Thyroid gland (tissue), 4 donors: ENCODE results near the gene GNB2. TPM values are rescaled to one million over a fixed set of nuclear protein-coding genes. Genes with fewer than 3 reads are reported as not detected.
A peak's percentile ranks its signal among the peaks of the same experiment; 100 is the strongest.

ENCODE experiments used
- DNase-seq, 2 donors: peaks; one replicate each; pipeline ENCODE4 v3.0.0-alpha.2; 2019
- H3K27ac ChIP-seq, 3 donors: fragments of 200-600 bp; sonication (generic); 1 replicate in 2 of 3; 2 replicates in 1 of 3; pipeline ENCODE4 v1.5.1; 2016 to 2019; ENCODE audit warnings: mild to moderate bottlenecking in 1 of 3, moderate library complexity in 1 of 3
- H3K27me3 ChIP-seq: fragments of 200-600 bp; sonication (generic); one replicate; pipeline ENCODE4 v1.5.1; 2019
- H3K36me3 ChIP-seq, 2 donors: fragments of 200-600 bp; sonication (generic); one replicate each; pipeline ENCODE4 v1.5.1; 2016 to 2019
- H3K4me1 ChIP-seq, 2 donors: fragments of 200-600 bp; sonication (generic); one replicate each; pipeline ENCODE4 v1.5.1; 2017 to 2019
- H3K4me3 ChIP-seq, 3 donors: fragments of 200-600 bp; sonication (generic); replicated peaks in 1 of 3; 1 replicate in 2 of 3; 2 replicates in 1 of 3; pipeline ENCODE4 v1.5.1; 2016; ENCODE audit warnings: mild to moderate bottlenecking in 1 of 3
- H3K9me3 ChIP-seq: fragments of 200-600 bp; sonication (generic); one replicate; pipeline ENCODE4 v1.5.1; 2017
- POLR2A ChIP-seq, 2 donors: fragments of 450-650 bp; IDR thresholded peaks; one replicate each; pipeline ENCODE4 v1.6.1; 2017; ENCODE audit warnings: antibody characterized with exemption in 2 of 2, mild to moderate bottlenecking in 2 of 2, moderate library complexity in 1 of 2
- WGBS, 2 donors: methylation state at CpG; one replicate each; pipeline ENCODE4 v1.1.5; 2017; 5-methylcytosine and 5-hydroxymethylcytosine counted together
- intact Hi-C: fragments of 100-400 bp; cut with DNase I; formaldehyde crosslinking; loops from one replicate; pipeline ENCODE4 v1.15.1; 2023
- total RNA-seq, 4 donors: library from RNA; depleted of rRNA; stranded (reverse); fragments of >200 nt; gene quantifications; one replicate each; pipeline ENCODE4 v1.2.3, GENCODE V29; 2016
- TF ChIP-seq, protein P1 (sequence below), 6 experiments: fragments of 200-600 bp in 3 of 6; fragments of 450-650 bp in 3 of 6; sonication (generic) in 3 of 6; IDR thresholded peaks; one replicate each; pipeline ENCODE4 v1.5.1; 2016 to 2019; ENCODE audit warnings: antibody characterized with exemption in 6 of 6, mild to moderate bottlenecking in 2 of 6, inconsistent platforms in 1 of 6, moderate library complexity in 1 of 6

The GNB2 gene
- total RNA-seq, 4 donors from 2014 or later: 168 to 221 (median 186) TPM

DNA sequence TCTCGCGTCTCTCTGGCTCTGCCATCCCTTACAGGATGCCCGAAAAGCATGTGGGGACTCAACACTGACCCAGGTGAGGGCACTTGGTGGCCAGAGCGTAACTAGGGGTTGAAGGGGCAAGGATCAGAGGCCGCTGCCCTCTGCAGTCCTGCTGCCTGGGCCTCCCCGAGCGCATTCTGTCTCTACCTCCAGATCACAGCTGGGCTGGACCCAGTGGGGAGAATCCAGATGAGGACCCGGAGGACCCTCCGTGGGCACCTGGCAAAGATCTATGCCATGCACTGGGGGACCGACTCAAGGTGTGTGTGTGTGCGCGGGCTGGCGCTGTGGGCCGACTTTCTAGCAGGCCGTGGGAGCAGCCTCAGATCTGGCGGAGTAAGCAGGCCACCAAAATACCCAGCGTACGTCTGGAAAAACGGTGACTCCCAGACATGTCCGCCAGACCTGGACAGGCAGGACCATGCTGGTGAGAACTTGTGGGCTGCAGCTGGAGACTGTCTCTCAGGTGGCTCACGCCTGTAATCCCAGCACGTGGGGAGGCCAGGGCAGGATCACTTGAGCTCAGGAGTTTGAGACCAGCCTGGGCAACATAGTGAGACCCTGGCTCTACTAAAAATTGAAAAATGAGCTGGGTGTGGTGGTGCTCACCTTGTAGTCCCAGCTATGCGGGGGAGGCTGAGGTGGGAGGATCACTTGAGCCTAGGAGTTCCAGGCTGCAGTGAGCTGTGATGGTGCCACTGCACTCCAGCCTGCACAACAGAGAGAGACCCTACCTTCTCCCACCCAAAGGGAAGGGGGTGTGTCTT is 3.2 kb downstream of the GNB2 start:
- TF ChIP-seq POLR2A (IDR thresholded peaks at IDR 0.05): no peak
- TF ChIP-seq, protein P1, sequence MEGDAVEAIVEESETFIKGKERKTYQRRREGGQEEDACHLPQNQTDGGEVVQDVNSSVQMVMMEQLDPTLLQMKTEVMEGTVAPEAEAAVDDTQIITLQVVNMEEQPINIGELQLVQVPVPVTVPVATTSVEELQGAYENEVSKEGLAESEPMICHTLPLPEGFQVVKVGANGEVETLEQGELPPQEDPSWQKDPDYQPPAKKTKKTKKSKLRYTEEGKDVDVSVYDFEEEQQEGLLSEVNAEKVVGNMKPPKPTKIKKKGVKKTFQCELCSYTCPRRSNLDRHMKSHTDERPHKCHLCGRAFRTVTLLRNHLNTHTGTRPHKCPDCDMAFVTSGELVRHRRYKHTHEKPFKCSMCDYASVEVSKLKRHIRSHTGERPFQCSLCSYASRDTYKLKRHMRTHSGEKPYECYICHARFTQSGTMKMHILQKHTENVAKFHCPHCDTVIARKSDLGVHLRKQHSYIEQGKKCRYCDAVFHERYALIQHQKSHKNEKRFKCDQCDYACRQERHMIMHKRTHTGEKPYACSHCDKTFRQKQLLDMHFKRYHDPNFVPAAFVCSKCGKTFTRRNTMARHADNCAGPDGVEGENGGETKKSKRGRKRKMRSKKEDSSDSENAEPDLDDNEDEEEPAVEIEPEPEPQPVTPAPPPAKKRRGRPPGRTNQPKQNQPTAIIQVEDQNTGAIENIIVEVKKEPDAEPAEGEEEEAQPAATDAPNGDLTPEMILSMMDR (IDR thresholded peaks at IDR 0.05): no peak
- Histone ChIP-seq H3K27ac (peak overlapping the region; percentile 28 to 95 (median 91)), H3K4me1 (peaks cover 8 to 11% of the 10 kb centered on the region in 2 donors), H3K27me3 (no peaks in the 10 kb centered on the region), H3K9me3 (no peaks in the 10 kb centered on the region), H3K36me3 (peaks cover 29 to 35% of the 10 kb centered on the region in 2 donors), H3K4me3 (no peak overlapping the region)
- no peak for DNase-seq
- WGBS, 2 donors: 81 to 90% methylated on average over 18 to 20 of the region's 23 CpGs
- intact Hi-C loops: no loop called here

GRCh38 chr7:100677308-100678267 is 4.0 kb downstream of the GNB2 start:
- intact Hi-C loops: no loop called here
- no peaks in the 10 kb centered on the region for H3K9me3 ChIP-seq
- peaks cover 37 to 42% of the 10 kb centered on the region in 2 donors for H3K36me3 ChIP-seq
- peaks cover 8 to 11% of the 10 kb centered on the region in 2 donors for H3K4me1 ChIP-seq
- no peak for TF ChIP-seq POLR2A (IDR thresholded peaks at IDR 0.05)
- TF ChIP-seq, protein P1 (IDR thresholded peaks at IDR 0.05): no peak
- H3K4me3 ChIP-seq: no peak overlapping the region
- no peak overlapping the region for H3K27ac ChIP-seq
- DNase-seq: no peak
- no peaks in the 10 kb centered on the region for H3K27me3 ChIP-seq
- whole genome bisulfite sequencing, 2 donors: 95 to 96% methylated on average over 22 to 28 of the region's 36 CpGs

DNA sequence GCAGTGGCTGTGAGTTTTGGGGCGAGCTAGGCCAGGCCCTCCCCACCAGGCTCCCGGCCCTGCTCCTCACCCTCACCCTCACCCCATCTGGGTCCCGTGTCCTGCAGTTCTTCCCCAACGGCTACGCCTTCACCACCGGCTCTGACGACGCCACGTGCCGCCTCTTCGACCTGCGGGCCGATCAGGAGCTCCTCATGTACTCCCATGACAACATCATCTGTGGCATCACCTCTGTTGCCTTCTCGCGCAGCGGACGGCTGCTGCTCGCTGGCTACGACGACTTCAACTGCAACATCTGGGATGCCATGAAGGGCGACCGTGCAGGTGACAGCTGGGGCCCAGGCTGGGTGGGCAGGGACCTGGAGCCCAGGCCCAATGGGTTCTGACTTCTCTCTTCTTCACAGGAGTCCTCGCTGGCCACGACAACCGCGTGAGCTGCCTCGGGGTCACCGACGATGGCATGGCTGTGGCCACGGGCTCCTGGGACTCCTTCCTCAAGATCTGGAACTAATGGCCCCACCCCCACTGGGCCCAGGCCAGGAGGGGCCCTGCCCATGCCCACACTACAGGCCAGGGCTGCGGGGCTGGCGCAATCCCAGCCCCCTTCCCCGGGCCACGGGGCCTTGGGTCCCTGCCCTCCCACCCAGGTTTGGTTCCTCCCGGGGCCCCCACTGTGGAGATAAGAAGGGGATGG is 4.9 kb downstream of the GNB2 start:
- Histone ChIP-seq H3K36me3 (peaks cover 45 to 50% of the 10 kb centered on the region in 2 donors), H3K4me3 (no peak overlapping the region), H3K27me3 (no peaks in the 10 kb centered on the region), H3K27ac (no peak overlapping the region), H3K4me1 (peaks cover 8% of the 10 kb centered on the region in 2 donors), H3K9me3 (no peaks in the 10 kb centered on the region)
- TF ChIP-seq, protein P1 (IDR thresholded peaks at IDR 0.05): no peak
- no peak for TF ChIP-seq POLR2A (IDR thresholded peaks at IDR 0.05)
- WGBS, 2 donors: 80 to 88% methylated on average over 25 to 34 of the region's 35 CpGs
- no peak for DNase-seq
- intact Hi-C loops: no loop called here

GRCh38 chr7:100679129-100679926 is 5.8 kb downstream of the GNB2 start:
- intact Hi-C loops: no loop called here
- H3K27me3 ChIP-seq: no peaks in the 10 kb centered on the region
- H3K4me1 ChIP-seq: peaks cover 8% of the 10 kb centered on the region in 2 donors
- peak overlapping the region in 1 of 3 donors; percentile 2 for H3K27ac ChIP-seq
- WGBS, 2 donors: 80 to 88% methylated on average over 10 to 12 of the region's 13 CpGs
- no peaks in the 10 kb centered on the region for H3K9me3 ChIP-seq
- H3K36me3 ChIP-seq: peaks cover 54 to 59% of the 10 kb centered on the region in 2 donors
- DNase-seq: no peak
- H3K4me3 ChIP-seq: no peak overlapping the region
- no peak for TF ChIP-seq POLR2A (IDR thresholded peaks at IDR 0.05)
- TF ChIP-seq, protein P1 (IDR thresholded peaks at IDR 0.05): no peak
